GM12874 (cell line): Measurements from ENCODE around the gene NR1I3.

Experiments used
- TF ChIP-seq, protein P1 (sequence below): IDR thresholded peaks from 2 replicates; pipeline ENCODE4 v1.5.1; 2011; ENCODE audit warnings: low read depth, mild to moderate bottlenecking, control low read depth, low read length, moderate library complexity; ENCODE audit not compliant: insufficient read depth

NR1I3 gene

DNA sequence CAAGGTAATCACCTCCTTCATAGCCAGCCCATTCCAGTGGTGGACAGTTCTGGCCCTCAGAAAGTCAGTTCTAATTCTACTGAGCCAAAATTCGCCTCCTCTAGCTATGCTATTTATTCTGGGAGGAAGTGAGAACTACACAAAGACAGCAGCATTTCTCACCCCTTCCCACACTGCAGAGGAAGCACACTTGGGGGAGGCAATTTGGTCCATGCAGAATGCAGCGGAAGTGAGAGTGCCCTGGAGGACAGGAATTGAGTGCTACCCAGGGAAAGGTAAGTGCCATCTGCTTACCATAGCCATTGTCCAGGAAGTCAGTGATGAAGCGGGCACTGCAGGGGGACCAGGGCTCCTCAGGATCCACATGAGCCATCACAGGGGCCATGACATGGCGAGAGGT is 42.8 kb downstream of the NR1I3 start:
- TF ChIP-seq, protein P1, sequence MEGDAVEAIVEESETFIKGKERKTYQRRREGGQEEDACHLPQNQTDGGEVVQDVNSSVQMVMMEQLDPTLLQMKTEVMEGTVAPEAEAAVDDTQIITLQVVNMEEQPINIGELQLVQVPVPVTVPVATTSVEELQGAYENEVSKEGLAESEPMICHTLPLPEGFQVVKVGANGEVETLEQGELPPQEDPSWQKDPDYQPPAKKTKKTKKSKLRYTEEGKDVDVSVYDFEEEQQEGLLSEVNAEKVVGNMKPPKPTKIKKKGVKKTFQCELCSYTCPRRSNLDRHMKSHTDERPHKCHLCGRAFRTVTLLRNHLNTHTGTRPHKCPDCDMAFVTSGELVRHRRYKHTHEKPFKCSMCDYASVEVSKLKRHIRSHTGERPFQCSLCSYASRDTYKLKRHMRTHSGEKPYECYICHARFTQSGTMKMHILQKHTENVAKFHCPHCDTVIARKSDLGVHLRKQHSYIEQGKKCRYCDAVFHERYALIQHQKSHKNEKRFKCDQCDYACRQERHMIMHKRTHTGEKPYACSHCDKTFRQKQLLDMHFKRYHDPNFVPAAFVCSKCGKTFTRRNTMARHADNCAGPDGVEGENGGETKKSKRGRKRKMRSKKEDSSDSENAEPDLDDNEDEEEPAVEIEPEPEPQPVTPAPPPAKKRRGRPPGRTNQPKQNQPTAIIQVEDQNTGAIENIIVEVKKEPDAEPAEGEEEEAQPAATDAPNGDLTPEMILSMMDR = no peak

- TF ChIP-seq, protein P1 = no peak
Observed at GRCh38 chr1:161193561-161194235, 44.3 kb downstream of the NR1I3 start.

DNA sequence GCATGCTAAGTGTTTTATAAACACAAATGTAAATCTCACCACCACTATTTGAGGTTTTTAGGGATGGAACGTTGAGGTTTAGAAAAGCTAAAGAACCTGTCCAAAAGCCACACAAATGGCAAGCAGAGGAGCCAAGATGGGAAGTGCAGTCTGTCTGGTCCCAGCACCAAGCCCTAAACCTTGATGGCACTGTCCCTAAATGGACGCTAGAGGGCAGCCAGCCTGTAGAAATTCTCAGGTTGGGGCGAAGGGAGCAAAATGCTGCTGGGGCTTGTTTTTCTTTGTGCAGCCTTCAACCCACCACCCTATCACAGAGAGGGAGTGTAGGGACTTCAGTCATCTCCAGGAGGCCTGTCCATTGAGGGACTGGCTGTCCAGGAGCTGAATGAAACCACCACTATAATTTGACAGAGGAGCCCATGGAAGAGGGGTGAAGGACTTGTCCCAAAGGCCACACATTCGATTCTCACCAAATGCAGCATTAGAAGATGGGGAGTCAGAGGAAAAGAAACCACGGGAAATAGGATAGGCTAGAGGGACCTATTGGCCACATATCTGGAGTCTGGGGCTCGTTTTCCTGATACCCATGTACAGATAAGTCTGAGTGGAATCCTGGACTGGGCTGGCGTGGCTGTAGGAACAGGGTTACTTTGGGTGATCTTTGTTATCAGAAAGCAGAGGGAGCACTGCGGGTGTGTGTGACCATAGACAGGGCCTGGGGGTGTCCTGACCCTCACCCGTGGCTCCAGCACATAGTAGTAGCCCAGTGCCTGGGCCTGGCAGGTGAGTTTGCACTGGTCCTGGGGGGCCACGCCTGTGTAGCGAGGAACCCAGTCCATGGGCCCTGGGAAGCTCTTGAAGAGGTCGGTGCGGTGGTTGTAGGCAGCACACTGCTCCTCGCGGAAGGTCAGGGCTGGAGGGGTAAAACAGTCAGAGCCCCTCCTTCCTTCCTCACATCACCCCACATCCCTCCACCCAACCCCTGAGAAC is 45.2 kb downstream of the NR1I3 start:
- TF ChIP-seq, protein P1 = peak; percentile 92

DNA sequence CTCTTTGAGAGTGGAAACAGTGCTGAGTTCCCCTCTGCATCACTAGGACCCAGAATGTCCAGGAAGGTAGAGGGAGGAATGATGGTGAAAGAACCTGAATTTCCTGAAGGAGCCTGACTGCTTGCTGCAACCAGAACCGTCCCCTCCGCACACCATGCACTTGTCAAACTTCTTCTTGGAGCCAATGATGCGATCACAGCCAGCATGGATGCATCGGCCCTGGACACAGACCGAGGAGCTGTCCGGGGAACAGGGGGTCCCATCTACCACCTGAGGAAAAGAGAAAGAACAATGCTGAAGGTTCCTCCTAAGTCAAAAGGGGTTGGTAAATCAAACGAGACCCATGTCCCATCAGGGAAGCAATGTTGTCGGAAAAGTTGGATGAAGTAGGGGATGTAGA is 46.0 kb downstream of the NR1I3 start:
- TF ChIP-seq, protein P1 = no peak

- TF ChIP-seq, protein P1 = no peak
Observed at GRCh38 chr1:161190962-161191521, 47.0 kb downstream of the NR1I3 start.

- TF ChIP-seq, protein P1 = no peak
Observed at GRCh38 chr1:161189036-161189435, 49.0 kb downstream of the NR1I3 start.

DNA sequence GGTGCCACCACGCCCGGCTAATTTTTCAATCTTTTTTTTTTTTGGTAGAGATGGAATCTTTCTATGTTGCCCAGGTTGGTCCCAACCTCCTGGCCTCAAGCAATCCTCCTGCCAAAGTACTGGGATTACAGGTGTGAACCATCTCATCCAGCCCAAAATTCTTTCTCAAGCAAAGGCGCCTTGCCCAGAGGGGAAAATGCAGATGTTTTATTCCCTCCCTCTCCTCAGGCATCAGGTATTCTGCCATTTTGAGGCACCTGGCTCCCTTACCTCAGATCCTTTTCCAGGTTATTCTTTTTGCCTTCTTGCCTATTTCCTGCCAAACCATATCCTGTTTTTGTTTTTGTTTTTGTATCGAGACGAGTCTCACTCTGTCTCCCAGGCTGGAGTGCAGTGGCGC is 49.6 kb downstream of the NR1I3 start:
- TF ChIP-seq, protein P1 = no peak
